Epidermal melanocyte (primary cell): Measurements from ENCODE around the gene ZNF92.
"Not testable (repeated sequence)": the region's sequence is repeated elsewhere in the genome, so short reads cannot be mapped to it uniquely, and the experiment has no call there.

Experiments
- DNase-seq: peaks from one replicate; pipeline ENCODE4 v3.0.0; 2011; ENCODE audit warnings: low spot score; ENCODE audit not compliant: insufficient read length

Gene ZNF92

GRCh38 chr7:65423286-65423685 lies 49.6 kb downstream of the ZNF92 start:
- not testable (repeated sequence) for DNase-seq

GRCh38 chr7:65429642-65430343 lies 56.1 kb downstream of the ZNF92 start:
- no peak for DNase-seq

GRCh38 chr7:65430344-65431186 lies 56.9 kb downstream of the ZNF92 start:
- no peak for DNase-seq

GRCh38 chr7:65434307-65434706 lies 60.7 kb downstream of the ZNF92 start:
- no peak for DNase-seq

- no peak for DNase-seq
These were observed 62.5 kb downstream of the ZNF92 start for GRCh38 chr7:65436163-65436562.

- DNase-seq: no peak
These were observed 64.9 kb downstream of the ZNF92 start for GRCh38 chr7:65438598-65438997.

- DNase-seq: no peak
These were observed 67.4 kb downstream of the ZNF92 start for GRCh38 chr7:65441010-65441409.

- no peak for DNase-seq
These were observed 70.7 kb downstream of the ZNF92 start for GRCh38 chr7:65444205-65444842.

GRCh38 chr7:65444899-65445823 lies 71.5 kb downstream of the ZNF92 start:
- no peak for DNase-seq

GRCh38 chr7:65447041-65447440 lies 73.4 kb downstream of the ZNF92 start:
- not testable (repeated sequence) for DNase-seq

GRCh38 chr7:65448816-65449504 lies 75.3 kb downstream of the ZNF92 start:
- no peak for DNase-seq

- no peak for DNase-seq
These were observed 75.8 kb downstream of the ZNF92 start for GRCh38 chr7:65449505-65449852.
